Measurements from ENCODE around the gene POU1F1. TPM values are rescaled to one million over a fixed set of nuclear protein-coding genes. Genes with fewer than 3 reads are reported as not detected.

The POU1F1 gene
- total RNA-seq, 1 experiment from 2014 or later = not detected

Small RNAs within 50 kb of the gene (small RNA-seq; reads per million reads assigned to genes)
- 0 reads per million in 2 experiments for gene MIR4795

Other genes with a start within 250 kb of the POU1F1 start
- 44.9 and 45.7 TPM in 2 replicates for gene CHMP2B, start 49.3 kb downstream of the POU1F1 start, total RNA-seq (2014; rRNA removed; shearing (Covaris generic))